B cell (primary cell): ENCODE results near the gene CLP1. TPM values are rescaled to one million over a fixed set of nuclear protein-coding genes. Genes with fewer than 3 reads are reported as not detected.

ENCODE experiments used
- ATAC-seq: fragments of 200-7000 bp; cut with Tn5 transposase; one replicate; pipeline ENCODE4 v1.10.0; 2021; ENCODE audit warnings: low read depth, mild to moderate bottlenecking, moderate number of reproducible peaks, moderate library complexity
- CTCF ChIA-PET: fragments of 350-600 bp; sonication (Branson Sonifier 250); formaldehyde crosslinking; loops from one replicate; lab custom pipeline; 2021; ENCODE audit warnings: antibody characterized with exemption, inconsistent platforms; lab: Charles Lee
- POLR2A ChIA-PET: fragments of 350-600 bp; sonication (Branson Sonifier 250); formaldehyde crosslinking; loops from one replicate; lab custom pipeline; 2021; ENCODE audit warnings: antibody characterized with exemption; lab: Charles Lee
- DNase-seq: peaks from one replicate; pipeline ENCODE4 v3.0.0; 2013
- H2AFZ ChIP-seq: 2 replicates; pipeline ENCODE4 v1.6.1; 2012; ENCODE audit warnings: mild to moderate bottlenecking, low read depth, low read length; ENCODE audit not compliant: insufficient read depth, poor library complexity, severe bottlenecking
- H3K27ac ChIP-seq, 2 donors: 1 replicate in 1 of 2; 2 replicates in 1 of 2; pipeline ENCODE4 v1.5.1; 2012 to 2013; ENCODE audit warnings: low read length in 2 of 2, mild to moderate bottlenecking in 2 of 2, moderate library complexity in 1 of 2
- H3K27me3 ChIP-seq, 4 experiments: fragments of 200-600 bp in 1 of 4; sonication (generic) in 1 of 4; replicated peaks in 1 of 4; 1 replicate in 2 of 4; 2 replicates in 2 of 4; pipeline versions ENCODE4 v1.6.1 to v1.7.0; 2013 to 2016; ENCODE audit warnings: low read length in 3 of 4, mild to moderate bottlenecking in 2 of 4, mixed read lengths in 1 of 4, moderate library complexity in 1 of 4; ENCODE audit not compliant: insufficient read depth in 4 of 4, control insufficient read depth in 3 of 4; ENCODE audit errors: control extremely low read depth in 1 of 4
- H3K36me3 ChIP-seq, 2 experiments: replicated peaks in 1 of 2; 1 replicate in 1 of 2; 2 replicates in 1 of 2; pipeline versions ENCODE4 v1.6.1 to v1.7.1; 2013; ENCODE audit warnings: low read length in 1 of 2; ENCODE audit not compliant: insufficient read depth in 2 of 2, control insufficient read depth in 1 of 2; ENCODE audit errors: control extremely low read depth in 1 of 2, extremely low read depth in 1 of 2
- H3K4me1 ChIP-seq, 2 donors: fragments of 200-600 bp in 1 of 2; sonication (generic) in 1 of 2; 1 replicate in 1 of 2; 2 replicates in 1 of 2; pipeline versions ENCODE4 v1.5.1 to v1.6.1; 2013 to 2017; ENCODE audit warnings: low read length in 2 of 2; ENCODE audit not compliant: control insufficient read depth in 2 of 2, insufficient read depth in 2 of 2
- H3K4me2 ChIP-seq: replicated peaks from 2 replicates; pipeline ENCODE3; 2012; ENCODE audit warnings: mild to moderate bottlenecking, low read depth, low read length; ENCODE audit not compliant: poor library complexity, severe bottlenecking
- H3K4me3 ChIP-seq, 5 experiments: fragments of 200-600 bp in 1 of 5; sonication (generic) in 1 of 5; 1 replicate in 3 of 5; 2 replicates in 2 of 5; pipeline versions ENCODE4 v1.5.1 to v1.7.0; 2011 to 2016; ENCODE audit warnings: low read length in 4 of 5, mild to moderate bottlenecking in 4 of 5, low read depth in 2 of 5, control low read depth in 1 of 5, moderate library complexity in 1 of 5; ENCODE audit not compliant: insufficient read depth in 1 of 5; ENCODE audit errors: control extremely low read depth in 1 of 5, extremely low read depth in 1 of 5
- H3K79me2 ChIP-seq: fragments of 200-600 bp; sonication (generic); one replicate; pipeline ENCODE4 v1.6.0; 2016; ENCODE audit warnings: low read length; ENCODE audit not compliant: control insufficient read depth, insufficient read depth
- H3K9ac ChIP-seq: fragments of 200-600 bp; sonication (generic); 2 replicates; pipeline ENCODE4 v1.6.1; 2017; ENCODE audit warnings: mild to moderate bottlenecking, low read length, moderate library complexity
- H3K9me3 ChIP-seq, 3 donors: one replicate each; pipeline versions ENCODE4 v1.6.1 to v1.7.1; 2013; ENCODE audit warnings: low read length in 2 of 3; ENCODE audit not compliant: control insufficient read depth in 2 of 3, insufficient read depth in 1 of 3; ENCODE audit errors: control extremely low read depth in 1 of 3
- H4K20me1 ChIP-seq: 2 replicates; pipeline ENCODE4 v1.6.0; 2012; ENCODE audit warnings: mild to moderate bottlenecking, low read length; ENCODE audit not compliant: insufficient read depth, control insufficient read depth, poor library complexity, severe bottlenecking
- H3K27ac Mint-ChIP-seq: one replicate; pipeline ENCODE4 v1.8.0; 2021; ENCODE audit warnings: mixed read lengths
- H3K27me3 Mint-ChIP-seq: one replicate; pipeline ENCODE4 v1.8.0; 2021; ENCODE audit warnings: mixed read lengths
- H3K4me1 Mint-ChIP-seq: one replicate; pipeline ENCODE4 v1.8.0; 2021; ENCODE audit warnings: mixed read lengths
- H3K4me3 Mint-ChIP-seq: one replicate; pipeline ENCODE4 v1.8.0; 2021; ENCODE audit warnings: mixed read lengths
- H3K9me3 Mint-ChIP-seq: one replicate; pipeline ENCODE4 v1.8.0; 2022; ENCODE audit warnings: mixed read lengths; ENCODE audit not compliant: insufficient read depth
- CTCF ChIP-seq: fragments of 200-600 bp; IDR thresholded peaks from one replicate; pipeline ENCODE4 v1.8.0; 2022; ENCODE audit warnings: antibody characterized with exemption, mild to moderate bottlenecking
- EZH2 ChIP-seq: IDR thresholded peaks from 2 replicates; pipeline ENCODE4 v1.6.1; 2012; ENCODE audit warnings: borderline replicate concordance, low read depth, mild to moderate bottlenecking, moderate library complexity, low read length; ENCODE audit not compliant: insufficient read depth, poor library complexity, severe bottlenecking
- WGBS: methylation state at CpG from one replicate; pipeline ENCODE4 v1.1.5; 2013; ENCODE audit warnings: missing lambda C conversion rate; ENCODE audit not compliant: insufficient coverage; 5-methylcytosine and 5-hydroxymethylcytosine counted together
- intact Hi-C: fragments of 100-400 bp; cut with micrococcal nuclease; formaldehyde crosslinking; loops from one replicate; pipeline ENCODE4 v1.10.0; 2022
- polyA plus RNA-seq: library from polyadenylated mRNA; depleted of rRNA; stranded (reverse); fragments of >200 nt; gene quantifications from 2 replicates; pipeline ENCODE4 v1.2.3, GENCODE V29; 2012
- total RNA-seq, 2 donors: library from RNA; stranded (reverse); fragments of 120-200 nt in 1 of 2; gene quantifications; 1 replicate in 1 of 2; 2 replicates in 1 of 2; pipeline versions ENCODE4 v1.2.3 to v1.2.4, GENCODE V29; 2013 to 2022

The CLP1 gene
- total and polyA plus RNA-seq, 2 donors (not counting 1 experiment from before 2014, with no cell fraction given): 6.0 to 15.5 TPM

GRCh38 chr11:57698843-57699365, 41.3 kb downstream of the CLP1 start:
- H3K27ac Mint-ChIP-seq: no peak overlapping the region
- H3K27me3 Mint-ChIP-seq: no peaks in the 10 kb centered on the region
- H3K9me3 Mint-ChIP-seq: no peaks in the 10 kb centered on the region
- DNase-seq: no peak
- H3K79me2 ChIP-seq: no peaks in the 10 kb centered on the region
- peaks cover 14 to 66% of the 10 kb centered on the region in 2 experiments for H3K36me3 ChIP-seq
- ATAC-seq: no peak
- H3K9me3 ChIP-seq: no peaks in the 10 kb centered on the region
- TF ChIP-seq EZH2 (no peak), CTCF (no peak)
- no peak overlapping the region for H2AFZ ChIP-seq
- WGBS: 94% methylated on average over 18 of the region's 18 CpGs
- H3K4me3 ChIP-seq: no peak overlapping the region
- ChIA-PET CTCF (interaction anchor here (0.9 to 1.9 kb wide), 2 partner anchors 101 to 102 kb away, joined by 4 to 7 read pairs; no protein-coding TSS in a partner anchor), POLR2A (no interaction called here)
- H4K20me1 ChIP-seq: peaks cover 6% of the 10 kb centered on the region
- no peaks in the 10 kb centered on the region for H3K4me1 ChIP-seq
- intact Hi-C loops: no loop called here
- no peaks in the 10 kb centered on the region for H3K4me1 Mint-ChIP-seq
- H3K4me3 Mint-ChIP-seq: no peak overlapping the region
- no peaks in the 10 kb centered on the region for H3K27me3 ChIP-seq
- H3K4me2 ChIP-seq: no peak overlapping the region
- H3K27ac ChIP-seq: no peak overlapping the region
- H3K9ac ChIP-seq: no peak overlapping the region

- DNase-seq: no peak
- Histone ChIP-seq H3K36me3 (peaks cover 11 to 65% of the 10 kb centered on the region in 2 experiments), H3K79me2 (no peaks in the 10 kb centered on the region), H3K27ac (no peak overlapping the region), H3K4me1 (no peaks in the 10 kb centered on the region), H3K9me3 (no peaks in the 10 kb centered on the region), H3K4me2 (no peak overlapping the region), H3K4me3 (no peak overlapping the region), H4K20me1 (peaks cover 6% of the 10 kb centered on the region), H2AFZ (no peak overlapping the region), H3K9ac (no peak overlapping the region), H3K27me3 (no peaks in the 10 kb centered on the region)
- WGBS: 100% methylated on average over 1 of the region's 10 CpGs
- ChIA-PET POLR2A (no interaction called here), CTCF (interaction anchor here (0.6 to 0.9 kb wide), 2 partner anchors 34 to 100 kb away, joined by 4 to 6 read pairs; no protein-coding TSS in a partner anchor)
- no peak overlapping the region for H3K4me3 Mint-ChIP-seq
- no peak for TF ChIP-seq EZH2
- no peak for TF ChIP-seq CTCF
- intact Hi-C loops: no loop called here
- no peak for ATAC-seq
- H3K27ac Mint-ChIP-seq: no peak overlapping the region
- H3K9me3 Mint-ChIP-seq: no peaks in the 10 kb centered on the region
- H3K27me3 Mint-ChIP-seq: no peaks in the 10 kb centered on the region
- H3K4me1 Mint-ChIP-seq: no peaks in the 10 kb centered on the region
Measured at GRCh38 chr11:57699813-57700212, 42.3 kb downstream of the CLP1 start.
